Osteoblast (primary cell): ENCODE measurements around the gene SUMO1. TPM values are rescaled to one million over a fixed set of nuclear protein-coding genes. Genes with fewer than 3 reads are reported as not detected.
A peak's percentile ranks its signal among the peaks of the same experiment; 100 is the strongest.
"Not testable (repeated sequence)": the region's sequence is repeated elsewhere in the genome, so short reads cannot be mapped to it uniquely, and the experiment has no call there.

Experiments used
- DNase-seq: peaks from one replicate; pipeline ENCODE4 v3.0.0; 2011; ENCODE audit warnings: low spot score, mixed read lengths; ENCODE audit not compliant: insufficient read length; ENCODE audit errors: missing footprints
- H2AFZ ChIP-seq: 2 replicates; pipeline ENCODE4 v1.6.0; 2011; ENCODE audit warnings: mild to moderate bottlenecking, low read length
- H3K27ac ChIP-seq: 2 replicates; pipeline ENCODE4 v1.5.1; 2011; ENCODE audit warnings: mild to moderate bottlenecking, low read depth, low read length, moderate library complexity
- H3K27me3 ChIP-seq: 2 replicates; pipeline ENCODE4 v1.6.0; 2012; ENCODE audit warnings: mild to moderate bottlenecking, control low read depth, inconsistent platforms, low read length, moderate library complexity; ENCODE audit not compliant: insufficient read depth
- H3K36me3 ChIP-seq: 2 replicates; pipeline ENCODE4 v1.5.1; 2011; ENCODE audit warnings: mild to moderate bottlenecking, low read length, control low read depth, moderate library complexity; ENCODE audit not compliant: insufficient read depth
- H3K4me1 ChIP-seq: 2 replicates; pipeline ENCODE4 v1.5.1; 2011; ENCODE audit warnings: mild to moderate bottlenecking, low read length, control low read depth, moderate library complexity; ENCODE audit not compliant: insufficient read depth
- H3K4me2 ChIP-seq: 2 replicates; pipeline ENCODE4 v1.6.0; 2011; ENCODE audit warnings: mild to moderate bottlenecking, low read length; ENCODE audit not compliant: insufficient read depth
- H3K4me3 ChIP-seq: fragments of 200-600 bp; sonication (generic); 3 replicates; pipeline ENCODE4 v1.5.1; 2012; ENCODE audit warnings: mild to moderate bottlenecking, low read length, inconsistent platforms; ENCODE audit not compliant: insufficient read depth
- H3K79me2 ChIP-seq: 2 replicates; pipeline ENCODE4 v1.6.0; 2012; ENCODE audit warnings: mild to moderate bottlenecking, low read length, control low read depth, inconsistent platforms; ENCODE audit not compliant: insufficient read depth
- H3K9me3 ChIP-seq: 2 replicates; pipeline ENCODE4 v1.5.1; 2011; ENCODE audit warnings: low read depth, low read length, control low read depth
- H4K20me1 ChIP-seq: 2 replicates; pipeline ENCODE4 v1.6.0; 2012; ENCODE audit warnings: mild to moderate bottlenecking, low read length, control low read depth; ENCODE audit not compliant: insufficient read depth
- total RNA-seq: library from RNA; depleted of rRNA; stranded (reverse); fragments of >200 nt; gene quantifications from 2 replicates; pipeline ENCODE4 v1.2.3, GENCODE V29; 2012
- TF ChIP-seq, protein P1 (sequence below): IDR thresholded peaks from 2 replicates; pipeline ENCODE4 v1.5.1; 2011; ENCODE audit warnings: mild to moderate bottlenecking, low read depth, low read length, moderate library complexity; ENCODE audit errors: extremely low read depth

Gene SUMO1
- total RNA-seq, 1 donor = 107 TPM

DNA sequence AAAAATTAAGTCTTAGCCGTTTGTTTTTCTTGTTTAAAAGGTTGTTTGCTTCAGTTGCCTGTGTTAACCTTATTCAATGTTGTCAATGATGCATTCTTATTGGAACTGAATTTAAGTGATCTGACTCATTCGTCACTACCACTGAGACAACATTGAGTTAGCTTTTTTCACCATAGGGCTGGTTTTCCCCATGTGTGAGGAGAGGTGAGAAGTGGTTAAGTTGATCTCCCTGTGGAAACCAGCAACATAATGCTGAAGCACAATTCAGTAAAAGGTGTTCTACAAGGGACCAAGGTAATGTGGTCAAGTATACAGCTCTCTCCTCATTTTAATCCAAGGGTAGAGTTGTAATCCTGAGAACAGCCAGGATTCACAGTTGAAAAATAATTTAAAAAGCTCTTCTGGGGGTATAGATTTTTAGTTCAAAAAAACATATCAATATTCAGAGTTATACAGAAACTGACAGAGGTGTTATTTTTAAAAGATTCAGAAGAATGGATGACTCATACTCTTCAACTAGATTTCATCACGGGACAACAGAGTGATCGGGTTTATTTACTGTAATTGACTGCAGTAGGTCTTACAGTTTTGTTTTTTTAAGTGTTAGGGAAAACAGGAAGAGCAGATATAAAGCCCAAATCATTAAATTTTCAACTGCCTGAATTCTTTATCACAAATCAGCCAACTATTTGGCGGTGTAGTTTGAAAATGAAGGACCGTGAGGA lies 39.8 kb upstream of the SUMO1 start:
- H3K79me2 ChIP-seq = peaks cover 89% of the 10 kb centered on the region
- H3K27me3 ChIP-seq = no peaks in the 10 kb centered on the region
- no peaks in the 10 kb centered on the region for H3K9me3 ChIP-seq
- H3K4me3 ChIP-seq = no peak overlapping the region
- peaks cover 30% of the 10 kb centered on the region for H3K4me1 ChIP-seq
- H3K36me3 ChIP-seq = peaks cover 40% of the 10 kb centered on the region
- H4K20me1 ChIP-seq = peaks cover 49% of the 10 kb centered on the region
- H3K4me2 ChIP-seq = peak overlapping the region; percentile 0
- TF ChIP-seq, protein P1, sequence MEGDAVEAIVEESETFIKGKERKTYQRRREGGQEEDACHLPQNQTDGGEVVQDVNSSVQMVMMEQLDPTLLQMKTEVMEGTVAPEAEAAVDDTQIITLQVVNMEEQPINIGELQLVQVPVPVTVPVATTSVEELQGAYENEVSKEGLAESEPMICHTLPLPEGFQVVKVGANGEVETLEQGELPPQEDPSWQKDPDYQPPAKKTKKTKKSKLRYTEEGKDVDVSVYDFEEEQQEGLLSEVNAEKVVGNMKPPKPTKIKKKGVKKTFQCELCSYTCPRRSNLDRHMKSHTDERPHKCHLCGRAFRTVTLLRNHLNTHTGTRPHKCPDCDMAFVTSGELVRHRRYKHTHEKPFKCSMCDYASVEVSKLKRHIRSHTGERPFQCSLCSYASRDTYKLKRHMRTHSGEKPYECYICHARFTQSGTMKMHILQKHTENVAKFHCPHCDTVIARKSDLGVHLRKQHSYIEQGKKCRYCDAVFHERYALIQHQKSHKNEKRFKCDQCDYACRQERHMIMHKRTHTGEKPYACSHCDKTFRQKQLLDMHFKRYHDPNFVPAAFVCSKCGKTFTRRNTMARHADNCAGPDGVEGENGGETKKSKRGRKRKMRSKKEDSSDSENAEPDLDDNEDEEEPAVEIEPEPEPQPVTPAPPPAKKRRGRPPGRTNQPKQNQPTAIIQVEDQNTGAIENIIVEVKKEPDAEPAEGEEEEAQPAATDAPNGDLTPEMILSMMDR = no peak
- peak; percentile 86 for DNase-seq
- no peak overlapping the region for H2AFZ ChIP-seq
- peak overlapping the region; percentile 47 for H3K27ac ChIP-seq

DNA sequence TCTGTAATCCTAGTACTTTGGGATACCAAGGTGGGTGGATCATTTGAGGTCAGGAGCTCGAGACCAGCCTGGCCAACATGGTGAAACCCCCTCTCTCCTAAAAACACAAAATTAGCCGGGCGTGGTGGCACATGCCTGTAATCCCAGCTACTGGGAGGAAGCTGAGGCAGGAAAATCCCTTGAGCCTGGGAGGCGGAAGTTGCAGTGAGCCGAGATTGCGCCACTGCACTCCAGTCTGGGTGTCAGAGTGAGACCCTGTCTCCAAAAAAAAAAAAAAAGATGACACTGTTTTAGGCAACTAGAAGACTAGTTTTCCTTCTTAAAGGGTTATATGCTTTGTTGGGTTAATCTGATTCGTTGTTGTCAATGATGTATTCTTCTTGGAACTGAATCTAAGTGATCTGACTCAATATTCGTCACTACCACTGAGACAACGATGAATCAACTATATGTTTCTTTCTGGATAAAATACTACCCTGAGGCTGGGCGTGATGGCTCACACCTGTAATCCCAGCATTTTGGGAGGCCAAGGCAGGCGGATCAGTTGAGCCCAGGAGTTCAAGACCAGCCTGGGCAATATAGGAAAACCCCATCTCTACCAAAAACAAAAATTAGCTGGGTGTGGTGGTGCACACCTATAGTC lies 37.8 kb upstream of the SUMO1 start:
- DNase-seq = peak; percentile 91
- H3K27me3 ChIP-seq, H2AFZ ChIP-seq, H3K4me2 ChIP-seq, H3K4me3 ChIP-seq, H3K9me3 ChIP-seq: not testable (repeated sequence)
- H3K36me3 ChIP-seq = peaks cover 25% of the 10 kb centered on the region
- H4K20me1 ChIP-seq = peaks cover 57% of the 10 kb centered on the region
- H3K27ac ChIP-seq = peak overlapping the region; percentile 32
- peaks cover 30% of the 10 kb centered on the region for H3K4me1 ChIP-seq
- H3K79me2 ChIP-seq = peaks cover 93% of the 10 kb centered on the region

DNA sequence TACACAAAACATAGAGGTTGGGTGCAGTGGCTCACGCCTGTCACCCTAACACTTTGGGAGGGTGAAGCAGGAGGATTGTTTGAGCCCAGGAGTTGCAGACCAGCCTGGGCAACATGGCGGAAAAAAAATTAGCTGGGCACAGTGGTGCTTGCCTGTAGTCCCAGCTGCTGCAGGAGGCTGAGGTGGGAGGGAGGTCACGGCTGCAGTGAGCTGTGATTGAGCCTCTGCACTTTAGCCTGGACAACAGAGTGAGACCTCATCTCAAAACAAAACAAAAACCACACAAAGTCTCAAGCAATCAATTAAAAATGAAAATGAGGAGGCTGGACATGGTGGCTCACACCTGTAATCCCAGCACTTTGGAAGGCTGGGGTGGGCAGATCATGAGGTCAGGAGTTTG lies 32.1 kb upstream of the SUMO1 start:
- Histone ChIP-seq H4K20me1 (peaks cover 68% of the 10 kb centered on the region), H3K4me1 (peaks cover 10% of the 10 kb centered on the region), H3K79me2 (peaks cover 98% of the 10 kb centered on the region), H3K4me3 (no peak overlapping the region), H3K9me3 (no peaks in the 10 kb centered on the region), H2AFZ (no peak overlapping the region), H3K36me3 (no peaks in the 10 kb centered on the region), H3K4me2 (no peak overlapping the region), H3K27me3 (no peaks in the 10 kb centered on the region), H3K27ac (peak overlapping the region; percentile 19)
- DNase-seq = no peak
- TF ChIP-seq, protein P1 = no peak

DNA sequence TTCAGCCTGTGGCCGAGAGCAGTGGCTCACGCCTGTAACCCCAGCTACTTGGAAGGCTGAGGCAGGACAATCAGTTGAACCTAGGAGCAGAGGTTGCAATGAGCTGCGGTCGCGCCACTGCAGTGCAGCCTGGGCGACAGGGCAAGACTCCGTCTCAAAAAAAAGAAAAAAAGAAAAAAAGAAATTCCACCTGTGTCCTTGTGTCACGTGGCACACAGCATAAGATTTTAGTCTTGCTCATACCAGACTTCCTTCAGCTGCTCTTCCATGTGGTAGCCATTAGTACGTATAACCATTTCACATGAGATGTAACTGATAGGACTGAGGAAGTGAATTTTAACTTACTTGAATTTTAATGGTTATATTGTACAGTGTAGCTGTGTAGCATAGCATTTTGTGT lies 31.2 kb upstream of the SUMO1 start:
- peaks cover 64% of the 10 kb centered on the region for H4K20me1 ChIP-seq
- no peaks in the 10 kb centered on the region for H3K9me3 ChIP-seq
- no peaks in the 10 kb centered on the region for H3K36me3 ChIP-seq
- no peak overlapping the region for H3K27ac ChIP-seq
- no peak overlapping the region for H2AFZ ChIP-seq
- DNase-seq = no peak
- no peak overlapping the region for H3K4me3 ChIP-seq
- peaks cover 9% of the 10 kb centered on the region for H3K4me1 ChIP-seq
- peaks cover 89% of the 10 kb centered on the region for H3K79me2 ChIP-seq
- no peaks in the 10 kb centered on the region for H3K27me3 ChIP-seq
- H3K4me2 ChIP-seq = peak overlapping the region; percentile 3
- TF ChIP-seq, protein P1 = no peak
